ENCODE results near the gene OXSR1. TPM values are rescaled to one million over a fixed set of nuclear protein-coding genes. Genes with fewer than 3 reads are reported as not detected.
A peak's percentile ranks its signal among the peaks of the same experiment; 100 is the strongest.
"Not testable (repeated sequence)": the region's sequence is repeated elsewhere in the genome, so short reads cannot be mapped to it uniquely, and the experiment has no call there.

Gene OXSR1
- total and polyA plus RNA-seq, 8 donors: 26.4 to 53.9 (median 43.0) TPM

DNA sequence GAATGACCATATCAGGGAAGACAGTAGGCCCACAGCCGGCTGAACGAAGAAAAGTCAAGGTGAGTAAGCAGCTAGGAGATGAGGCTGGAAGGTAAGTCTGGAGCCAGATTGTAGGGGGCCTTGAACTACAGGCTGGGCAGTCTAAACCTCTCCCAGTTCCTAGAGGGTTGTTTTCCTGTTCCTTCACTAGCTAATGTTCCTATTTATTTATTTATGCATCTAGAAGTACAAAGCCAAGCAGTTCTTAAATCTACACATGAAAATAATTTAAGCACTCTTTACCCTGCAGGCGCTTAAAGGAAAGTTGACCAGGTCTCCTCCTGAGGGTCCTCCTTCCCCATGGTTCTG is 32.2 kb upstream of the OXSR1 start:
- DNase-seq: peak in 1 of 4 donors; percentile 7
- no peak for ATAC-seq
- intact Hi-C loops (cut with DNase I): loop anchor here in 1 of 2 donors (10.0 kb wide), 1 partner anchor 92 kb away; no protein-coding TSS in a partner anchor
- no peak for TF ChIP-seq CTCF (IDR thresholded peaks at IDR 0.05)
- Histone ChIP-seq H3K27ac (peak overlapping the region; percentile 54 to 58), H3K36me3 (peaks cover 0 to 60% of the 10 kb centered on the region in 2 donors), H3K4me3 (no peak overlapping the region), H3K4me1 (peaks cover 28 to 62% of the 10 kb centered on the region in 2 donors), H3K9me3 (no peaks in the 10 kb centered on the region), H3K27me3 (no peaks in the 10 kb centered on the region)

DNA sequence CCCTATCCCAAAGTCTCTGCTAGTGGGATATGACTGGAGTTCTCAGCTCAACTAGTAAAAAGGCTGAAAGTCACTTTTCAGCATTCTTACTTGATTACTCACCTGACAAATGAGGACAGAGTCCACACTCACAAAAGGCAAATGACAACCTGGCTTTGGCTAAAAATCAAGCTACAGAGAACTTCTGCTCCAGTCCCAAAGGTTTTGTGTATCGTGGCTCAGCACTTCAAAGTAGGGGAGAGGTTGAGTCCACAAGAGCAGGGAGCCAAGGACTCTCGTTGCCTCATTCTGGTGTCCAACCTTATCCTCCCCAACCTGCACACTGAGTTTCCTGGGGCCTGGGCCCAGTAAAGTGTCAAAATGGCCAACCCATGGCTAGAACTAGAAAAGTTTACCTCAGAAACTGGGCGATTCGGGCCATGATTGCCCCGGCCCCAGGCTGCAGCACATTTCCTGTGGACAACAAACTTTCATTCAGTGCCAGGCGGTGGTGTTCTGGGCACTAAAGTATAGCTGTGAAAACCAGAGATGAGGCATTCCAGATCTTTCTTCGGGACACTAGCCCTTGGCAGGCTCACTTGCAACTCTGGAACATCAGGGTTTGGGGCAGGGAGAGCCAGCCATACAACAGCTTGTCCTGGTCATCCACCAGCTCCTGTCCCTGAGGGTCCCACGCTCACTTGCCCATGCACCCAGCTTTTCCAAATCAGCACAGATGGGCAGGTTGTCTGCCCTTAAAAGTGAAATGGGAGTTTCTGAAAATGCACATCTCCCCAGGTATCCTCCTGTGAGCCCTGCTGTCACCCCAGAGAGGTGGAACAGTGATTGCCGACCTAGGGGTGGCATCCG is 31.6 kb upstream of the OXSR1 start:
- intact Hi-C loops (cut with DNase I): loop anchor here in 1 of 2 donors (10.0 kb wide), 1 partner anchor 91 kb away; no protein-coding TSS in a partner anchor

GRCh38 chr3:38134517-38135143 is 30.7 kb upstream of the OXSR1 start:
- H3K4me3 ChIP-seq: peak overlapping the region in 1 of 2 donors; percentile 97
- DNase-seq, H3K27me3 ChIP-seq, ATAC-seq, H3K9me3 ChIP-seq: not testable (repeated sequence)
- H3K4me1 ChIP-seq: peaks cover 29 to 60% of the 10 kb centered on the region in 2 donors
- intact Hi-C loops (cut with DNase I): loop anchor here in 1 of 2 donors (10.0 kb wide), 1 partner anchor 90 kb away; no protein-coding TSS in a partner anchor
- peaks cover 0 to 46% of the 10 kb centered on the region in 2 donors for H3K36me3 ChIP-seq
- H3K27ac ChIP-seq: peak overlapping the region; percentile 57 to 58

More for the DNA sequence above, 31.6 kb upstream of the OXSR1 start:
- H3K9me3 ChIP-seq: no peaks in the 10 kb centered on the region
- no peak overlapping the region for H3K4me3 ChIP-seq
- ATAC-seq: peak; percentile 11
- peak in 2 of 4 donors; percentile 21 to 62 for DNase-seq
- peaks cover 0 to 54% of the 10 kb centered on the region in 2 donors for H3K36me3 ChIP-seq
- peak overlapping the region; percentile 57 to 58 for H3K27ac ChIP-seq
- H3K4me1 ChIP-seq: peaks cover 25 to 56% of the 10 kb centered on the region in 2 donors
- TF ChIP-seq CTCF (IDR thresholded peaks at IDR 0.05): no peak
- H3K27me3 ChIP-seq: no peaks in the 10 kb centered on the region

DNA sequence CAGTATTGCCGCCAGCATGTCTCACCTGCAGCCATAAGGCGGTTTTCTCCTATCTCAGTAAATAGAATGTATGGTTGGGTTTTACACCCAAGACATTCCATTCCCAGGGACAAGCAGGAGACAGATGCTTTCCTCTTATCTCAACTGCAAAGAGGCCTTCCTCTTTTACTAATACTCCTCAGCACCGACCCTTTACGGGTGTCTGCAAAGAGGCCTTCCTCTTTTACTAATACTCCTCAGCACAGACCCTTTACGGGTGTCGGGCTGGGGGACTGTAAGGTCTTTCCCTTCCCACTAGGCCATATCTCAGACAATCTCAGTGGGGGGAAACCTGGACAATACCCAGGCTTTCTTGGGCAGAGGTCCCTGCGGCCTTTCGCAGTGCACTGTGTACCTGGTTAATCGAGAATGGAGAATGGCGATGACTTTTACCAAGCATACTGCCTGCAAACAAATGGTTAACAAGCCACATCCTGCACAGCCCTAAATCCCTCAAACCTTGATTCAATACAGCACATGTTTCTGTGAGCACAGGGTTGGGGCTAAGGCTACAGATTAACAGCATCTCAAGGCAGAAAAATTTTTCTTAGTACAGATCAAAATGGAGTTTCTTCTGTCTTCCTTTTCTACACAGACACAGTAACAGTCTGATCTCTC is 29.6 kb upstream of the OXSR1 start:
- not testable (repeated sequence) for DNase-seq, H3K27me3 ChIP-seq, ATAC-seq, H3K9me3 ChIP-seq
- H3K4me1 ChIP-seq: peaks cover 34 to 69% of the 10 kb centered on the region in 2 donors
- peaks cover 0 to 42% of the 10 kb centered on the region in 2 donors for H3K36me3 ChIP-seq
- intact Hi-C loops (cut with DNase I): loop anchor here in 1 of 2 donors (10.0 kb wide), 1 partner anchor 89 kb away; no protein-coding TSS in a partner anchor
- peak overlapping the region; percentile 82 to 98 for H3K27ac ChIP-seq
- H3K4me3 ChIP-seq: peak overlapping the region; percentile 89 to 97

DNA sequence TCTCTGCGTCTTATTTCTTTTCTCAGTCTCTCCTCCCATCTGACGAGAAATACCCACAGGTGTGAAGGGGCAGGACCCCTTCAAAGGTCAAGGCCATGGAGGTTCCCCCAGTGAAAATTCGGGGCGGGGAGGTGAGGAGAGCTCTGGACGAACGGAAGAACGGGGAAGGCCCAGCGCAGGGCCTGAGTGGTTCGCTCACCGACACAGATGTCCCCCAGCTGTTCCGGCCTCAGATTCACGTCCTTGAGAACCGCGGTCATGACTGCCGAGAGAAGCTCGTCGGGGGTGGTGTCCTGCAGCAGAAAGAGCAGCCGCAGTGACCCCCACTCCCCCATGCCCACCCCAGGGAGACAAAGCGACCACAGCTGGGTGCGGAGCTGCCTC is 29.0 kb upstream of the OXSR1 start:
- Histone ChIP-seq H3K4me3 (peak overlapping the region; percentile 89 to 97), H3K4me1 (peaks cover 34 to 71% of the 10 kb centered on the region in 2 donors), H3K36me3 (peaks cover 0 to 42% of the 10 kb centered on the region in 2 donors), H3K27me3 (no peaks in the 10 kb centered on the region), H3K9me3 (no peaks in the 10 kb centered on the region), H3K27ac (peak overlapping the region; percentile 82 to 98)
- no peak for TF ChIP-seq CTCF (IDR thresholded peaks at IDR 0.05)
- intact Hi-C loops (cut with DNase I): loop anchor here in 1 of 2 donors (10.0 kb wide), 1 partner anchor 88 kb away; no protein-coding TSS in a partner anchor
- ATAC-seq (no peak), DNase-seq (peak in 3 of 4 donors; percentile 17 to 53 (median 48))
